Astrocyte of the spinal cord (primary cell): ENCODE measurements around the gene ZMIZ1.

Experiments used
- DNase-seq: peaks from one replicate; pipeline ENCODE4 v3.0.0; 2011; ENCODE audit warnings: low read depth, low spot score
- H3K4me3 ChIP-seq: 2 replicates; pipeline ENCODE4 v1.5.1; 2011; ENCODE audit warnings: low read depth, mild to moderate bottlenecking, low read length, moderate library complexity
- in situ Hi-C: cut with HindIII; loops from 2 replicates; pipeline ENCODE4 v1.10.0; 2017; ENCODE audit warnings: low sequenced_read_pairs
- TF ChIP-seq, protein P1 (sequence below): IDR thresholded peaks from 2 replicates; pipeline ENCODE4 v1.5.1; 2012; ENCODE audit warnings: low read depth, mild to moderate bottlenecking, low read length, inconsistent platforms

Gene ZMIZ1

DNA sequence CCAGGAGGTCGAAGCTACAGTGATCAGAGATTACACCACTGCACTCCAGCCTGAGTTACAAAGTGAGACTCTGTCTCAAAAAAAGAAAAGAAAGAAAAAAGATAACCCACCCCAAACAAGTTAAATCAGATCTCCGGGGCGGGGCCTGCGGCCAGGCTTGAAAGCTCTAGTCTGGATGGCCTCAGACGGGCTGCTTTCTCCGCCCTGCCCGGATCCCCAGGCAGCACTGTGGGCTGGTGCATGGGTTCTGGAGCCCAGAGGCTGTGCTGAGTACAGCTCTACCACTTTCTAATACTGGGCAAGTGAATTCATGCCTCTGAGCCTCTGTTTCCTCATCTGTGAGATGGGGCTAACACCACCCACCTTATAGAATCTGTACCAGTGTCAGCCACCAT is 83.7 kb downstream of the ZMIZ1 start:
- H3K4me3 ChIP-seq, result no peak overlapping the region
- TF ChIP-seq, protein P1, sequence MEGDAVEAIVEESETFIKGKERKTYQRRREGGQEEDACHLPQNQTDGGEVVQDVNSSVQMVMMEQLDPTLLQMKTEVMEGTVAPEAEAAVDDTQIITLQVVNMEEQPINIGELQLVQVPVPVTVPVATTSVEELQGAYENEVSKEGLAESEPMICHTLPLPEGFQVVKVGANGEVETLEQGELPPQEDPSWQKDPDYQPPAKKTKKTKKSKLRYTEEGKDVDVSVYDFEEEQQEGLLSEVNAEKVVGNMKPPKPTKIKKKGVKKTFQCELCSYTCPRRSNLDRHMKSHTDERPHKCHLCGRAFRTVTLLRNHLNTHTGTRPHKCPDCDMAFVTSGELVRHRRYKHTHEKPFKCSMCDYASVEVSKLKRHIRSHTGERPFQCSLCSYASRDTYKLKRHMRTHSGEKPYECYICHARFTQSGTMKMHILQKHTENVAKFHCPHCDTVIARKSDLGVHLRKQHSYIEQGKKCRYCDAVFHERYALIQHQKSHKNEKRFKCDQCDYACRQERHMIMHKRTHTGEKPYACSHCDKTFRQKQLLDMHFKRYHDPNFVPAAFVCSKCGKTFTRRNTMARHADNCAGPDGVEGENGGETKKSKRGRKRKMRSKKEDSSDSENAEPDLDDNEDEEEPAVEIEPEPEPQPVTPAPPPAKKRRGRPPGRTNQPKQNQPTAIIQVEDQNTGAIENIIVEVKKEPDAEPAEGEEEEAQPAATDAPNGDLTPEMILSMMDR, result no peak
- no peak for DNase-seq
- in situ Hi-C loops, result no loop called here

DNA sequence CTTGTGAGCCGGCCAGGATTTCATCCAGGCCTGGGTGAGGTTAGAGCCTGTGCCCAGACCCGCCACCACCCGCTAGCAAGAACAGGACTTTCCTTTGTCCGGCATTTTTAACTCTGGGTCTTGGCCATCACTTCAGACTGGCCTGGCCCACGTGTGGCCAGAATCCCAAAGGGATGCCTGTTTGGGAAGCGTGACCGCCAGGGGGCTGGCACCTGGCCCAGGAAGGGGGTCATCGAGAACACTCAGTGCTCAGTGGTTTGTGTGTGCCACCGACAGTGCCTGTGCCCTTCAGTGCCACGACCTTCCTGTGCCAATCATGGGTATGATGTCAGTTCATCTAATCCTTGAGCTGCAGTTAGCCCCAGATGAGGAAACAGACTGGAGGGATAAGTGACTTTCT is 85.0 kb downstream of the ZMIZ1 start:
- in situ Hi-C loops, result no loop called here
- no peak for DNase-seq

GRCh38 chr10:79155301-79156081 is 86.7 kb downstream of the ZMIZ1 start:
- no peak for DNase-seq
- TF ChIP-seq, protein P1, result peak; percentile 28
- no peak overlapping the region for H3K4me3 ChIP-seq
- in situ Hi-C loops, result no loop called here

More for the DNA sequence above, 85.0 kb downstream of the ZMIZ1 start:
- H3K4me3 ChIP-seq, result no peak overlapping the region
- TF ChIP-seq, protein P1, result no peak

DNA sequence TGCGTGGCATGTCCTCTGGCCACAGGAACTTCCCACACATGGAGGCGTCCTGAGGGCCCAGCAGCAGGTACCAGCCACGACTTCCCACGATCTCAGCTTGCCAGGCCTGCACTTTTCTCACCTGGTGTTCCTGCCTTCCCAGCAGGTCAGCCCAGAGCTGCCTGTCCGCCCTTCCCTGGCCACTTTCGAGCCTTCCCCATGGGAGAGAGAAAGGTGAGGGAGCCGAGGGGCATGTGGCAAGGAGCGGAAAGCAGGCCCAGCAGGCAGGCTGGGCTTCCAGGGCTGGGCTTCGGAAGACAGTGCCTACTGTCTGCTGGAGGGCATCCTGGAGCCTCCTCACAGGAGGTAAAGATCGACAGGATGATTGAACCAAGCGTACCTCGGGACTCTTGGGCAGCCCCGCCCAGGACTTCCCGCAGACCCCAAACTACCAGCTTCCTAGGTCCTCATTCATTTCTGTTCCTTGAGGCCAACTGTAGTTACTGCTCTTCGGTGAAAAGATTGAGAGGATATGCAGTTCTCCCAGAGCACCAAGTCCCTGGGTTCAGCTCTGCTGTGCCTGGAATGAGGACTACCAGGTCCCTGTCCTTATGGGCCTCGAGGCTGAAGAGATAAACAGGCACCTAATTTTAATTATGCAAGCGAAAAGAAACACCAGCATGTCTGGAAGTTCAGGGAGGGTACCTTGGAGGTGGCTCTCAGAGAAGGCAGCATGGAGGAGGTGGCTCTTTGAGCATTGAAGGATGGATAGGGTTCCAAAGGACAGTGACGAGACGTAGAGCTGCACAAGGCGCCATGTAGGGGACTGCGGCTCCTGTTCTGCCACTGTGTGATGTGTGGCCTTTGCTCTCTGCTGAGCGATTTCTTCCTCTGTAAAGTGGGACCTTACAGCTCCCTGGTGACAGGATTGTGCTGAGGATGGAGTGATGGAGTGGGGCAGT is 87.8 kb downstream of the ZMIZ1 start:
- no peak for DNase-seq
- H3K4me3 ChIP-seq, result no peak overlapping the region
- in situ Hi-C loops, result no loop called here
- TF ChIP-seq, protein P1, result no peak

GRCh38 chr10:79158004-79158340 is 89.2 kb downstream of the ZMIZ1 start:
- DNase-seq, result no peak
- TF ChIP-seq, protein P1, result no peak
- H3K4me3 ChIP-seq, result no peak overlapping the region
- in situ Hi-C loops, result no loop called here

DNA sequence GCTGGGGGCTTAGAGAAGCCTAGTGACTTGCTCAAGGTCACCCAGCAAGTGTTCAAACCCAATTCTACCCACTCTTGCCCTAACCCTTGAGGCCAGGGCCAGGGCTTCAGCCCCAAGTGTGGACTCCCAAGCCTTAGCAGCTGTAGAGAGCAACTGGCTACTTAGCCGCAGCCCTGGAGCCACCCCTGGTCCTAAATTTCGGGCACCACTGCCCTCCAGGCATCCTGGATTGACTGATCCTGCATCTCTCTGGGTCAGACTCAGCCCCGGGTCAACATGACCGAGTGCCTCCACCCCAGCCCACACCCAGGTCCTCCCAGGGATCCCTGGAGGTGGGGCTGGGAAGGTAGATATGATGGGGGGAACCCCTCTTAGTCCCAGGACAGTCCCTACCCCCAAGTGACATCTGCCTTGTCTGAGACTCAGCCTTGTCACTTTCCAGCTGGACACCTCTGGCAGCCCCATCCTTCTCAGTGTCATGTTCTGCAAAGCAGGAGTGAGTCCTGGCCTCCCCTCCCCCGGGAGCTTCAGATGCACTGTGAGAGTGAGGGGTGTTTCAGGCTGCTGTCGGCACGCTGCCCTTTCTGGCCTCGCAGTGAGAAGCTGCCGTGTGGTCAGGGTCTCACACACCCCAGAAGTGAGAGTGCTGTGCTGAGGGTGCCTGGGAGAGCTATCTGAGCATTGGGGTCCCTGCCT is 89.8 kb downstream of the ZMIZ1 start:
- H3K4me3 ChIP-seq, result no peak overlapping the region
- in situ Hi-C loops, result no loop called here
- TF ChIP-seq, protein P1, result no peak
- DNase-seq, result no peak
